ENCODE data around the gene NAV2.
"Not testable (repeated sequence)": the region's sequence is repeated elsewhere in the genome, so short reads cannot be mapped to it uniquely, and the experiment has no call there.

Gene NAV2

GRCh38 chr11:19921976-19922688, 209.5 kb downstream of the NAV2 start:
- no peak for DNase-seq (ENCODE audit: low read depth, low spot score)

- no peak for DNase-seq (ENCODE audit: low read depth, low spot score)
These were observed 210.0 kb downstream of the NAV2 start for GRCh38 chr11:19922689-19923035.

DNA sequence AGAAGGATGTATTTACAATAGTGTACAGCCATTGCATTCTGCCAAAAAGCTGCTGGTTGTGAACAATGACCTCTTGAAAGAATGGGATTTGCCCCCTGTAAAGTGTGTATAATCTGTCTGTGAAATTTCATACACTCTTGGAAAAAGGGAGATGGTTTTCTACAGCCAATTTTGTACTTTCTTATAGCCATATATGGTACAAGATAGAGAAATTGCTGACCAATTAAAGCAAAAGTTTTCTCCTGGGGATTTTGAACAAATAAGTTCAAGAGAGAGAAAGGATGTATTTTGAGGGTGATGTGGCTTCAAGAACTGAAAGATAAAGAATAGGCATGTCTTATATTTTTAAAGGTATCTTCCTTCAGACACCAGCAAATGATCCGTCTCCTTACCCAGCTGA, 211.0 kb downstream of the NAV2 start:
- no peak for DNase-seq (ENCODE audit: low read depth, low spot score)

- no peak for DNase-seq (ENCODE audit: low read depth, low spot score)
These were observed 211.7 kb downstream of the NAV2 start for GRCh38 chr11:19924311-19924710.

- no peak for DNase-seq (ENCODE audit: low read depth, low spot score)
These were observed 212.1 kb downstream of the NAV2 start for GRCh38 chr11:19924716-19925115.

GRCh38 chr11:19927403-19927802, 214.8 kb downstream of the NAV2 start:
- not testable (repeated sequence) for DNase-seq (ENCODE audit: low read depth, low spot score)

GRCh38 chr11:19929147-19929546, 216.5 kb downstream of the NAV2 start:
- no peak for DNase-seq (ENCODE audit: low read depth, low spot score)

- DNase-seq (ENCODE audit: low read depth, low spot score): no peak
These were observed 217.0 kb downstream of the NAV2 start for GRCh38 chr11:19929655-19930054.

GRCh38 chr11:19931141-19931770, 218.6 kb downstream of the NAV2 start:
- DNase-seq (ENCODE audit: low read depth, low spot score): no peak

GRCh38 chr11:19931771-19932369, 219.2 kb downstream of the NAV2 start:
- no peak for DNase-seq (ENCODE audit: low read depth, low spot score)

DNA sequence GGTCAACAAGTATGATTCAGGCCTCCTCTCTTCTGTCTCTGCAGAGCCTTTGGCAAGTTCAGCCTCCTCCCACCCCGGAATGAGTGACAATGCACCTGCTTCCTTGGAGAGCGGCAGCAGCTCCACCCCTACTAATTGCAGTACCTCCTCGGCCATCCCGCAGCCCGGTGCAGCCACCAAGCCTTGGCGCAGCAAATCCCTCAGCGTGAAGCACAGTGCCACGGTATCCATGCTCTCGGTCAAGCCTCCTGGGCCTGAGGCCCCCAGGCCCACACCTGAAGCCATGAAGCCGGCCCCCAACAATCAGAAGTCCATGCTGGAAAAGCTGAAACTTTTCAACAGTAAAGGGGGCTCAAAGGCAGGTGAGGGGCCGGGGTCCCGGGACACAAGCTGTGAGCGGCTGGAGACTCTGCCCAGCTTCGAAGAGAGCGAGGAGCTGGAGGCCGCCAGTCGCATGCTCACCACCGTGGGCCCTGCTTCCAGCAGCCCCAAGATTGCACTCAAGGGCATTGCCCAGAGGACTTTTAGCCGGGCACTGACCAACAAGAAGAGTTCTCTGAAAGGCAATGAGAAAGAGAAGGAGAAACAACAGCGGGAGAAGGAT, 220.6 kb downstream of the NAV2 start:
- DNase-seq (ENCODE audit: low read depth, low spot score): no peak

DNA sequence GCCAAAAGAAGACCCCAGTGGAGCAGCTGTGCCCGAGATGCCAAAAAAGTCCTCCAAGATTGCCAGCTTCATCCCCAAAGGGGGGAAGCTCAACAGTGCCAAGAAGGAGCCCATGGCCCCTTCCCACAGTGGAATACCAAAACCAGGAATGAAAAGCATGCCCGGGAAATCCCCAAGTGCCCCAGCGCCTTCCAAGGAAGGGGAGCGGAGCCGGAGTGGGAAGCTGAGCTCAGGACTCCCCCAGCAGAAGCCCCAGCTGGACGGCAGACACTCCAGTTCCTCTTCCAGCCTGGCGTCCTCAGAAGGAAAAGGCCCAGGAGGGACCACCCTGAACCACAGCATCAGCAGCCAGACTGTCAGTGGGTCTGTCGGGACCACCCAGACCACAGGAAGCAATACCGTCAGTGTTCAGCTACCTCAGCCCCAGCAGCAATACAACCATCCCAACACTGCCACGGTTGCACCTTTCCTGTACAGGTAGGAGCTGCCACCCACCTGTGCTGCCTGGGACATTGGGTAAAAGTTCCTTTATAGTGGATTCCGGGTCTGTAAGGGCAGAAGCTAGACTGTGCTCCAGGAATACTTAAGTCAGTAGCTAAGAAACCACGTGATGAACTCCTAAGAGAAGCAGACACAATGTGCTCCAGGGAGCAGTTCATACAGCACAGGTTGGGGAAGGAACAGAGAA, 221.3 kb downstream of the NAV2 start:
- DNase-seq (ENCODE audit: low read depth, low spot score): no peak

DNA sequence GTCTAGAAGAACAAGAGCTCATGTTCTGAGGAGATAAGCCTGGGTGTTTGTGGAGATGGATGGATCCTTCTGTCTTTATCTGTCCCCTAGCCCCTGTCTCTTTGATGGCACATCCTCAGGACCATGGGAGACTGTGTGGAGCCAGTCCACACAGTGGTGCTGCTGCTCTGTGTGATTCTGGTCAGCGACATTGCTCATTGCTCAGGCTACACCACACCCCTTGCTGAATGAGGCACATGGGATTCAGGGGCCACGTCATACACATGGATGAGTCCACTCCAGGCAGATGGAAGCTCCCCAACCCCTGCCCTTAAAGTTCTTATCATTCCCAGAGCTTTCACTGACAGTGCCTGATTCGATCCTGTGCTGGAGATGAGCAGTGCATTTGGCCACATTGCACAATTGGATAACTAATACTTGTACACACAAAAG, 222.2 kb downstream of the NAV2 start:
- no peak for DNase-seq (ENCODE audit: low read depth, low spot score)

DNA sequence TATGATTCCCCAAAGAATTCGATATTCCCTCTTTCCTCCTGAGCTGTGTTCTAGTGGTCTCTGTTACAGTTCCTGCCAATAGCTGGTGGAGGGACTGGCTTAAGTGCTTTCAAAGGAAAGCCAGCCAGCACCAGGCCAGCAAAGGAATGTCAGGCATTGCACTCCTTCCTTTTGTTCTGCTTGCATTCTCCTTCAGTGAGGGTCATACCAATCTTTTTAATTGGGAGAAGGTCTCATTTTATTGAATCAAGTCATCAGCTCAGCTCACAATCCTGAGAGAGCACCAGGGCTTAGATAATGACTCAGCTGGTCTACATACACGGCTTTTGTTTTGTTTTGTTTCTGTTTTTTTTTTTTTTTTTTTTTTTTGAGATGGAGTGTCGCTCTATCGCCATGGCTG, 222.9 kb downstream of the NAV2 start:
- DNase-seq (ENCODE audit: low read depth, low spot score): no peak

GRCh38 chr11:19936461-19936860, 223.8 kb downstream of the NAV2 start:
- no peak for DNase-seq (ENCODE audit: low read depth, low spot score)

GRCh38 chr11:19938169-19938856, 225.7 kb downstream of the NAV2 start:
- no peak for DNase-seq (ENCODE audit: low read depth, low spot score)

DNA sequence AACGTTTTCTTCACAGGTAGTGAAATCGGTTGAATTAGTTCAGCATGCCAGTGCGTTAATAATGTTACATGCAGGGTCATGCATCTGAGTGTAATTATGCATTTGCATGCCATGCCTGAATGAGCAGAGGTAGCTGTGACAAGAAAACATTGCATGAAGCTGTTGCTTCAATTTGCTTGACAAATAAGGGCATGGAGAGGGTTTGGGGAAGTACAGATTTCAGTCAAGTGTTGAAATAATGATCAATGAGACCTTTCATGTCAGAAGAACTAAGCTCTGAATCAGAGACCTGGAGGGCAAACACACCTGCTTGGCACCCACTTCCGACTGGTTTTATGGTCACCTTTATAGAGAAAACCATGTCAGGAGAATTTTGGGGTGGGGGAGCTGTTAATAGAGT, 226.2 kb downstream of the NAV2 start:
- no peak for DNase-seq (ENCODE audit: low read depth, low spot score)

GRCh38 chr11:19939415-19939929, 226.8 kb downstream of the NAV2 start:
- DNase-seq (ENCODE audit: low read depth, low spot score): no peak

GRCh38 chr11:19940831-19941230, 228.2 kb downstream of the NAV2 start:
- DNase-seq (ENCODE audit: low read depth, low spot score): no peak

- DNase-seq (ENCODE audit: low read depth, low spot score): no peak
These were observed 234.0 kb downstream of the NAV2 start for GRCh38 chr11:19946681-19947080.

GRCh38 chr11:19947537-19948114, 235.0 kb downstream of the NAV2 start:
- DNase-seq (ENCODE audit: low read depth, low spot score): no peak
